GM12873 (cell line): ENCODE measurements around the gene C2orf92.

Experiments
- CTCF ChIP-seq: IDR thresholded peaks from 2 replicates; pipeline ENCODE4 v1.5.1; 2012; ENCODE audit warnings: low read depth, mild to moderate bottlenecking, moderate library complexity, low read length, control low read depth; ENCODE audit not compliant: insufficient read depth; ENCODE audit errors: missing control alignments

The C2orf92 gene

DNA sequence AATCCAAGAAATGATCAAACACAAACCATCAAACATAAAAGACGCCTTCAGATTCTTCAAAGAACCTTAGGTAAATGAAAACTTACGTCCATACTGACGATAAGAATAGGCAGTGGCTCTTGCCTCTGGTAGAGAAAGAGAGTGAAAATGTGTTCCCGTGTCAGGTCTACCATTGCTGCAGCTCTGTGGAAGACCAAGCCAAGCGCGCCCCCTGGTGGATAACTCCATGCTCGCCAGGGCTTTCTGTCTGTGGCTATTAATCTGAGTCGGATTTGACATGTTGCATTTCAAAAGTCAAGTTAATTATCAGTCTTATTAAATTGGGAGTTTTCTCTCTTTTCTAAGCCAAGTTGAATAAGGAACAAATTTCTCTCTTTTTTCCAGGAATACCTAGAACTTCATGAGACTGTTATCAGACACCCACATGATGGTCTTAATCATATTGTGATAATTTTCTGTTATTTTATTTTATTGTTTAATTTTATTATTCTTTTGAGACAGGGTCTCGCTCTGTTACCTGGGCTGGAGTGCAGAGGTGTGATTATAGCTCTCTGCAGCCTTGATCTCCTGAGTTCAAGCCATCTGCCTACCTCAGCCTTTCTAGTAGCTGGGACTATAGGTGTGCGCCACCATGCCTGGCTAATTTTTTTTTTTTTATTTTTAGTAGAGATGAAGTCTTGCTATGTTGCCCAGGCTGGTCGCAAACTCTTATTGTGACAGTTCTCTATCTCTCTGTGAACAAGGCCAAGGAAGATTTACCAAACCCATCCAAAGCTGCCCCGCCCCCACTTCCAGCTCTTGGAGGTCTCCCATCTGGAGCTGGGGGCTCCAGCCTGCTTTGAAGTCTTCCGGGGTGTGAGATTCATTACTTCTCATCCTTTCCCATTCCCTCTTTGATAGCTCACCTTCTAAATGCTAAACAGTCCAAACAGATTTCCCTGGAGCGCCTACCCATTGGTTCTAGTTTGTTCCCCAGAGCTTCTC, 28.0 kb downstream of the C2orf92 start:
- peak; percentile 87 for TF ChIP-seq CTCF

DNA sequence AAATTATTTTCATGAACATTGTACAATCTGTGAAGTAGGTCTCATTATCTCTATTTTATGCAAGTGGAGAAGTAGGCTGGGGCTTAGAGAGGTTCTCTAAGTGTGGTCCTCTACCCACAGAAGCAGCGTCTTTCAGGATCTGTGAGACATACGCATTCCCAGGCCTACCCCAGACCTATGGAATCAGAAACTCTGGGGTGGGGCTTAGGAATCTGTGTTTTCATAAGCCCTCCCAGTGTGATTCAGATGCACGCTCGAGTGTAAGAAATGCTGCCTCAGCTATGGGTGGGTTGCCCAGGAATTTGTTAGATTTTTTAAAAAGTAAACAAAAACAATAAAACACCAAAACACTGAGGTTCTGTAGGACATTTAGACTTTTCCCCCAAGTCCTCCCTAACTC, 29.0 kb downstream of the C2orf92 start:
- no peak for TF ChIP-seq CTCF

DNA sequence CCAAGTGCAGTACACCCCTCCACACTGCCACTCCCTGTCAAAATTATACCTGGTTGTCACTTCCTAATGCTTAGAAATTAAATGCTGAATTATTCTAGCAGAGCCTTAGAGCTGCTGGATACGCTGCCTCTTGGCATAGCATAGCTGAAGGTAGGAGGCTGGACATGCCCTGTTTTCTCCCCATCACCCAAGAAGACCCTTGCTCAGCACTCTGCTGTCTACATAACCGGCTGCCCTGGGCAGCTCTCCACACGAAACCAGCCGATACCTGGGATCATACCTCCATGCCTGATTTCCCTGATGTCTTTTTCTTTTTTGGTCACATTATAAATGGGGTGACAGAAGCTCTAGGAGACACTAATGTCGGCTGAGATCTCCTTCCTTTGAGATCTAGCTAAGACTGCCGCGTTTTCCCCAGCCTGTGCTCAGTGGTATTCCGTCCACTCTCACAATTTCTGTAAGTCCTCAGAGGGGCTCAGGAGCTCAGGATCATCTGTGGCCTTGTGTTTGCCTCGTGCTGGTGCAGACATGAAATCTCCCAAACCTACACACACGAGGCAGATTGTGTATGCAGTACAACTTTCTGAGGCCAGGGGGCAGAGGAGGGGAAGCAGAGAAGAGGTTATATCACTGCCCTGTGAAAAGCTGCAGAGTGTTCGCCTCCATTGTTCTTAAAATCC, 30.4 kb downstream of the C2orf92 start:
- peak; percentile 77 for TF ChIP-seq CTCF

DNA sequence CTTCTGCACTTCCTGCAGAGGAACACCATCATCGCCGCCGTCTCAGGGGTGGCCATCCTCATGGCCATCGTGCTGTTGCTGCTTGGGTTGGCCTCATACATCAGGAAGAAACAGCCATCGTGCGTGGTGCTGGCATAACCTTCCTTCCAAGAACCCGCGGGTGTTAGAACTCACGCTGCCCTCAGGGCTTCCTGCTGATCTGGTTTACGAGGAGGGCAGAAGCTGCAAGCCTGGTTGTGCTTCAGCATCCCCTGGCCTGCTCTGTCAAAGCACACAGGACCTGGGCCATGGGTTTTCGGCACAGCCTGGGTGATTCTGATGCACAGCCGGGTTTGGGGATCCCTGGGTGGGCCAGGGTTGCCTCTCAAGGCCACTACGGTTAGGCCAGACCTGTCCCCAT, 31.7 kb downstream of the C2orf92 start:
- no peak for TF ChIP-seq CTCF

DNA sequence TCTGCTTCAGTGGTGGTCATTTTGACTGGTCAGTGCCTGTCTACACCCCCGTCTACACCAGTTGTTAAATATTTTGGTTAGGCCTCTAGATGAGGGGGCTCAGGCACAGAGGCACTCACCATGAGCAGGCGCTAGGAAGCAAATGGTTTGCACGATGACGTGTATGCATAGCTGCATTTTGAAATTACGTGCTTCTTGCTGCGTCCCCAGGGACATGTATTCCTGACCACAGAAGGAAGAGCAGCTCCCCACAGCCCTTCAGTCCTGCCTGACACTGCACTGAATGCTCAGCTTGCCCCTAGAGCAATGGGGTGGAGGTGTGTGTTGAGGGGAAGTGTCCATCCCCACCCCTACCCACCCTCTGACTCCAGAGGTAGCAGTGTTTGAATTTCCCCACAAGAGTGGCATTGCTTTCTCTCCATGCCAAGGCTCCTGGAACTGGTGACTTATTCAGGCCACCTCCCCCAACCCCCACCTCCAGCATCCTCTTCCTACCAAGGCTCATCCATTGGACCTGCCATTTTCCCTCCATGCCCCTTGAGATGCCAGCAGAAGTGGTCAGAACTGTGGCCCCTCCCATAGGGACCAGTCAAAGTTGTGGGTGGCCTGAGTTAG, 32.4 kb downstream of the C2orf92 start:
- TF ChIP-seq CTCF: no peak

- no peak for TF ChIP-seq CTCF
Measured at GRCh38 chr2:97702731-97703470, 33.4 kb downstream of the C2orf92 start.
